ENCODE results near the gene MAGEB17.
"Not testable (repeated sequence)": the region's sequence is repeated elsewhere in the genome, so short reads cannot be mapped to it uniquely, and the experiment has no call there.

The MAGEB17 gene

GRCh38 chrX:16167181-16167580 is at the start of gene MAGEB17:
Gene MAGEB17 (plus strand): TSS chrX:16167481. CDS start chrX:16170383, 2,902 bp downstream.
- no peak for DNase-seq (ENCODE audit: low read depth)

GRCh38 chrX:16119353-16120220 is 47.7 kb upstream of the MAGEB17 start:
- DNase-seq (ENCODE audit: low read depth), result no peak

- no peak for DNase-seq (ENCODE audit: low read depth)
These were observed 46.9 kb upstream of the MAGEB17 start for GRCh38 chrX:16120431-16120830.

GRCh38 chrX:16123222-16123786 is 44.0 kb upstream of the MAGEB17 start, which contains the start of gene GRPR:
Gene GRPR (plus strand): TSS chrX:16123565. CDS start chrX:16123954, 389 bp downstream.
- peak; percentile 28 for DNase-seq (ENCODE audit: low read depth)

GRCh38 chrX:16124201-16124600 is 43.1 kb upstream of the MAGEB17 start:
- no peak for DNase-seq (ENCODE audit: low read depth)

GRCh38 chrX:16125520-16126149 is 41.6 kb upstream of the MAGEB17 start:
- DNase-seq (ENCODE audit: low read depth), result no peak

GRCh38 chrX:16130707-16131106 is 36.6 kb upstream of the MAGEB17 start:
- no peak for DNase-seq (ENCODE audit: low read depth)

- no peak for DNase-seq (ENCODE audit: low read depth)
These were observed 32.3 kb upstream of the MAGEB17 start for GRCh38 chrX:16134936-16135335.

- DNase-seq (ENCODE audit: low read depth), result no peak
These were observed 31.2 kb upstream of the MAGEB17 start for GRCh38 chrX:16136080-16136479.

- no peak for DNase-seq (ENCODE audit: low read depth)
These were observed 29.7 kb upstream of the MAGEB17 start for GRCh38 chrX:16137416-16138107.

- no peak for DNase-seq (ENCODE audit: low read depth)
These were observed 29.2 kb upstream of the MAGEB17 start for GRCh38 chrX:16138108-16138427.

GRCh38 chrX:16140448-16140847 is 26.8 kb upstream of the MAGEB17 start:
- no peak for DNase-seq (ENCODE audit: low read depth)

GRCh38 chrX:16140983-16141382 is 26.3 kb upstream of the MAGEB17 start:
- DNase-seq (ENCODE audit: low read depth), result no peak

- DNase-seq (ENCODE audit: low read depth), result no peak
These were observed 25.6 kb upstream of the MAGEB17 start for GRCh38 chrX:16141422-16142245.

- DNase-seq (ENCODE audit: low read depth), result no peak
These were observed 25.1 kb upstream of the MAGEB17 start for GRCh38 chrX:16142246-16142558.

GRCh38 chrX:16143968-16144367 is 23.3 kb upstream of the MAGEB17 start:
- DNase-seq (ENCODE audit: low read depth), result no peak

- DNase-seq (ENCODE audit: low read depth), result no peak
These were observed 22.9 kb upstream of the MAGEB17 start for GRCh38 chrX:16144420-16144819.

- DNase-seq (ENCODE audit: low read depth), result not testable (repeated sequence)
These were observed 22.2 kb upstream of the MAGEB17 start for GRCh38 chrX:16145093-16145492.

- DNase-seq (ENCODE audit: low read depth), result no peak
These were observed 21.6 kb upstream of the MAGEB17 start for GRCh38 chrX:16145656-16146055.

- DNase-seq (ENCODE audit: low read depth), result no peak
These were observed 18.4 kb upstream of the MAGEB17 start for GRCh38 chrX:16148896-16149295.

- no peak for DNase-seq (ENCODE audit: low read depth)
These were observed 11.6 kb upstream of the MAGEB17 start for GRCh38 chrX:16155581-16156096.

Measured in activated T-cell treated with anti-CD3 and anti-CD28 coated beads for 24 hours (primary cell).